HL-60 (cell line): Measurements from ENCODE around the gene NMUR1.

Experiments used
- CTCF ChIP-seq: IDR thresholded peaks from one replicate; pipeline ENCODE4 v1.5.1; 2011; ENCODE audit warnings: low read length, control low read depth, inconsistent platforms; ENCODE audit not compliant: insufficient read depth
- GABPA ChIP-seq: IDR thresholded peaks from 2 replicates; pipeline ENCODE4 v1.6.1; 2012; ENCODE audit warnings: low read depth
- POLR2AphosphoS5 ChIP-seq: IDR thresholded peaks from 2 replicates; pipeline ENCODE4 v1.6.1; 2012; ENCODE audit warnings: low read depth
- SPI1 ChIP-seq: IDR thresholded peaks from 2 replicates; pipeline ENCODE4 v1.6.1; 2012; ENCODE audit warnings: low read depth, mild to moderate bottlenecking, borderline replicate concordance

GRCh38 chr2:231483398-231484329 is 46.6 kb downstream of the NMUR1 start:
- no peak for TF ChIP-seq CTCF
- no peak for TF ChIP-seq POLR2AphosphoS5
- TF ChIP-seq SPI1, result no peak
- no peak for TF ChIP-seq GABPA
